K562 (cell line): ENCODE results near the gene PRPF8. TPM values are rescaled to one million over a fixed set of nuclear protein-coding genes. Genes with fewer than 3 reads are reported as not detected.

Experiments
- ATF3 ChIP-seq, 2 experiments: fragments of 450-650 bp in 1 of 2; sonication (generic) in 1 of 2; formaldehyde crosslinking in 1 of 2; IDR thresholded peaks in 1 of 2; conservative IDR thresholded peaks in 1 of 2; 2 replicates each; pipeline versions ENCODE4 v1.6.1 to v1.8.1; 2016 to 2023; ENCODE audit warnings: mild to moderate bottlenecking in 2 of 2, moderate library complexity in 2 of 2, inconsistent platforms in 1 of 2, missing genetic modification reagents in 1 of 2
- C11orf30 ChIP-seq: fragments of 450-650 bp; IDR thresholded peaks from 2 replicates; pipeline ENCODE4 v1.6.1; 2016; ENCODE audit warnings: low read depth, mild to moderate bottlenecking
- CCNT2 ChIP-seq: IDR thresholded peaks from 2 replicates; pipeline ENCODE4 v1.6.1; 2011; ENCODE audit warnings: borderline replicate concordance, low read depth, mild to moderate bottlenecking, moderate library complexity, mixed read lengths, low read length; ENCODE audit not compliant: insufficient read length; ENCODE audit errors: extremely low read depth
- CHD1 ChIP-seq: fragments of 200-600 bp; sonication (generic); IDR thresholded peaks from one replicate; pipeline ENCODE4 v1.6.1; 2012; ENCODE audit warnings: mild to moderate bottlenecking, moderate library complexity, low read length, inconsistent platforms
- DLX4 ChIP-seq: fragments of 250-450 bp; sonication (Bioruptor Pico); IDR thresholded peaks from 2 replicates; pipeline ENCODE4 v1.6.1; 2021; ENCODE audit warnings: mild to moderate bottlenecking
- DMBX1 ChIP-seq: fragments of 250-450 bp; sonication (Bioruptor Pico); IDR thresholded peaks from 2 replicates; pipeline ENCODE4 v1.8.0; 2022; ENCODE audit warnings: inconsistent platforms, mild to moderate bottlenecking, moderate library complexity, borderline replicate concordance
- ERF ChIP-seq: fragments of 450-650 bp; formaldehyde crosslinking; IDR thresholded peaks from 2 replicates; pipeline ENCODE4 v1.4.0; 2020; ENCODE audit warnings: mild to moderate bottlenecking, mixed read lengths
- FOXO4 ChIP-seq: fragments of 450-650 bp; formaldehyde crosslinking; IDR thresholded peaks from 2 replicates; pipeline ENCODE4 v1.4.0; 2020; ENCODE audit warnings: mild to moderate bottlenecking, moderate library complexity
- FOXP4 ChIP-seq: sonication (generic); formaldehyde crosslinking; IDR thresholded peaks from 2 replicates; pipeline ENCODE4 v1.8.0; 2022; ENCODE audit warnings: mild to moderate bottlenecking, missing genetic modification reagents, borderline replicate concordance
- MYNN ChIP-seq, 2 experiments: sonication (generic); formaldehyde crosslinking in 1 of 2; IDR thresholded peaks; 2 replicates each; pipeline versions ENCODE4 v1.5.0 to v1.6.1; 2016 to 2020; ENCODE audit warnings: antibody characterized with exemption in 1 of 2, missing genetic modification reagents in 1 of 2
- NR2C1 ChIP-seq, 2 experiments: fragments of 450-650 bp; IDR thresholded peaks; 2 replicates each; pipeline ENCODE4 v1.6.1; 2017; ENCODE audit warnings: mild to moderate bottlenecking in 2 of 2, antibody characterized with exemption in 1 of 2, inconsistent platforms in 1 of 2, missing compliant biosample characterization in 1 of 2, missing genetic modification characterization in 1 of 2
- NR2C2 ChIP-seq, 2 experiments: fragments of 200-800 bp in 1 of 2; sonication (Bioruptor generic) in 1 of 2; sonication (generic) in 1 of 2; formaldehyde crosslinking in 1 of 2; IDR thresholded peaks; 2 replicates each; pipeline versions ENCODE4 v1.6.1 to v1.8.0; 2016 to 2022; ENCODE audit warnings: mild to moderate bottlenecking in 1 of 2, missing compliant biosample characterization in 1 of 2, missing genetic modification characterization in 1 of 2, missing genetic modification reagents in 1 of 2
- POLR3A ChIP-seq: IDR thresholded peaks from 2 replicates; pipeline ENCODE4 v1.6.1; 2011; ENCODE audit warnings: borderline replicate concordance, mild to moderate bottlenecking, moderate library complexity; ENCODE audit not compliant: insufficient read length, insufficient read depth; ENCODE audit errors: extremely low read depth
- RBM34 ChIP-seq: fragments of 200-400 bp; formaldehyde crosslinking; IDR thresholded peaks from 2 replicates; pipeline ENCODE4 v1.6.1; 2018; ENCODE audit warnings: low read length, borderline replicate concordance; ENCODE audit not compliant: insufficient read depth
- SRSF1 ChIP-seq: fragments of 200-400 bp; formaldehyde crosslinking; IDR thresholded peaks from 2 replicates; pipeline ENCODE4 v1.6.1; 2017; ENCODE audit warnings: mild to moderate bottlenecking, low read depth, low read length, moderate library complexity
- USF1 ChIP-seq: sonication (generic); formaldehyde crosslinking; IDR thresholded peaks from 2 replicates; pipeline ENCODE4 v1.9.0; 2022; ENCODE audit warnings: mild to moderate bottlenecking, missing genetic modification reagents
- ZNF224 ChIP-seq: sonication (generic); formaldehyde crosslinking; IDR thresholded peaks from 2 replicates; pipeline ENCODE4 v1.8.0; 2022; ENCODE audit warnings: mild to moderate bottlenecking, missing genetic modification reagents
- ZNF41 ChIP-seq: fragments of 250-450 bp; sonication (Bioruptor Pico); conservative IDR thresholded peaks from 2 replicates; pipeline ENCODE4 v1.4.0; 2020; ENCODE audit warnings: mild to moderate bottlenecking
- ZNF431 ChIP-seq: sonication (generic); formaldehyde crosslinking; IDR thresholded peaks from 2 replicates; pipeline ENCODE4 v1.8.0; 2022; ENCODE audit warnings: mild to moderate bottlenecking, missing genetic modification reagents
- polyA plus RNA-seq, 8 experiments: library from polyadenylated mRNA; depleted of rRNA in 4 of 8; stranded (reverse) in 5 of 8; unstranded in 3 of 8; fragments of >200 nt; fragmentation: Nextera tagmentation in 2 of 8; fragmentation: Illumina TruSeq in 1 of 8; extraction: Ambion mirVana in 2 of 8; extraction: Trizol in 1 of 8; gene quantifications; 2 replicates each; pipeline versions ENCODE4 v1.2.1 to v1.2.3, GENCODE V29; 2011 to 2014; ENCODE audit warnings: inconsistent platforms in 1 of 8, missing spikeins in 1 of 8
- total RNA-seq, 7 experiments: library from RNA; depleted of rRNA in 6 of 7; stranded (reverse); fragments of >200 nt in 6 of 7; fragmentation: Illumina TruSeq in 2 of 7; extraction: Trizol in 2 of 7; gene quantifications; 2 replicates each; pipeline versions ENCODE4 v1.2.1 to v1.2.3, GENCODE V29; 2011 to 2021; ENCODE audit warnings: low replicate concordance in 1 of 7

Gene PRPF8
- total and polyA plus RNA-seq, 9 of the 15 experiments (the other 6 are each of a cell fraction or from before 2014, with no cell fraction given): 64.3 to 294 (median 85.9) TPM

GRCh38 chr17:1730326-1731193 is 45.9 kb upstream of the PRPF8 start (continued):
- TF ChIP-seq ATF3 (IDR thresholded peaks at IDR 0.05): no peak; the same call in 1 of the 2 replicates
- no peak for TF ChIP-seq ATF3 (CRISPR knock-in tag; conservative IDR thresholded peaks at IDR 0.05)
- no peak for TF ChIP-seq MYNN (IDR thresholded peaks at IDR 0.05)
- TF ChIP-seq MYNN (CRISPR knock-in tag; IDR thresholded peaks at IDR 0.05): no peak
- TF ChIP-seq ZNF431 (CRISPR knock-in tag): peak; percentile 68
- TF ChIP-seq POLR3A: no peak
- no peak for TF ChIP-seq ZNF224 (CRISPR knock-in tag)
- no peak for TF ChIP-seq NR2C1 (IDR thresholded peaks at IDR 0.05)
- TF ChIP-seq NR2C1 (tag; IDR thresholded peaks at IDR 0.05): 0 out of 2 replicates have a peak, but pooled peaks have one; percentile 8
- peak; percentile 87 for TF ChIP-seq USF1
- no peak for TF ChIP-seq SRSF1
- TF ChIP-seq ERF: no peak
- peak; percentile 70; the same call in 1 of the 2 replicates for TF ChIP-seq FOXP4
- TF ChIP-seq DMBX1 (CRISPR knock-in tag): peak; percentile 70
- peak; percentile 64; the same call in 1 of the 2 replicates for TF ChIP-seq NR2C2 (CRISPR knock-in tag; IDR thresholded peaks at IDR 0.05)
- TF ChIP-seq NR2C2 (tag; IDR thresholded peaks at IDR 0.05): peak; percentile 36
- no peak for TF ChIP-seq RBM34
- peak; percentile 81 for TF ChIP-seq CCNT2
- no peak for TF ChIP-seq FOXO4
- peak; percentile 39 for TF ChIP-seq C11orf30
- no peak for TF ChIP-seq ZNF41
- no peak for TF ChIP-seq CHD1
- TF ChIP-seq DLX4: no peak
